ENCODE data around the gene NUDC. TPM values are rescaled to one million over a fixed set of nuclear protein-coding genes. Genes with fewer than 3 reads are reported as not detected.

The NUDC gene
- total and polyA plus RNA-seq, 2 of the 13 experiments (the other 11 are each of a cell fraction or from before 2014, with no cell fraction given) = 34.7 to 104 TPM

DNA sequence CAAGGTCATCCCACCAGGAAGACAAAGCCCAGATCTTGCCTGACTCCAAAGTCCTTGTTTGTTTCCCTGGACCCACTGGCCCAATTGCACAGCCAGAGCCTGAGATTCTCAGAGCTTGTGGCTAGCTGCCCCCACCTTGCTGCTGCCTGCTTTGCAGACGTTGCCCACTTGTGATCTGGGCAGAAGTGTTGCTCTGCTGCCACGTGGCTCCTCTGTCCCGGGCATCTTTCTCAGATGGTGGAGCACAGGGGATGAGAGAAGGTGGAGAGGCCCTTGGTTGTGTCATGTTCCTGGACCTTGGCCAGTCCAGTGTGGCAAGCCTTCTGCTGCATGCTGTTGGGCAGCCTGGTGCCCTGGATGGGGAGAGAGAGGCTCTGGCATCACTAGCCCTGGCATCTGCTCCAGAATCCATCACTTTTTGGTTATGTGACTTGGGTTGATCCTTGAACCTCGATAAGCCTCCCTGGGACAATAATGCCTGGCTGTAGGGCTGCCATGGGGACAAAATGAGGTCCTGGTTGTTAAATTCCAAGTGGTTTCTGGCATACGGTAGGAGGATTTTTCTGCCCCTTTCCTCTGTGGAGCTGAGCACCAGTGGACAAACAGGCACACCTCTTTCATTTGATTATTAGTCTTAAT is 6.2 kb upstream of the NUDC start (continued):
- TF ChIP-seq, protein P1, sequence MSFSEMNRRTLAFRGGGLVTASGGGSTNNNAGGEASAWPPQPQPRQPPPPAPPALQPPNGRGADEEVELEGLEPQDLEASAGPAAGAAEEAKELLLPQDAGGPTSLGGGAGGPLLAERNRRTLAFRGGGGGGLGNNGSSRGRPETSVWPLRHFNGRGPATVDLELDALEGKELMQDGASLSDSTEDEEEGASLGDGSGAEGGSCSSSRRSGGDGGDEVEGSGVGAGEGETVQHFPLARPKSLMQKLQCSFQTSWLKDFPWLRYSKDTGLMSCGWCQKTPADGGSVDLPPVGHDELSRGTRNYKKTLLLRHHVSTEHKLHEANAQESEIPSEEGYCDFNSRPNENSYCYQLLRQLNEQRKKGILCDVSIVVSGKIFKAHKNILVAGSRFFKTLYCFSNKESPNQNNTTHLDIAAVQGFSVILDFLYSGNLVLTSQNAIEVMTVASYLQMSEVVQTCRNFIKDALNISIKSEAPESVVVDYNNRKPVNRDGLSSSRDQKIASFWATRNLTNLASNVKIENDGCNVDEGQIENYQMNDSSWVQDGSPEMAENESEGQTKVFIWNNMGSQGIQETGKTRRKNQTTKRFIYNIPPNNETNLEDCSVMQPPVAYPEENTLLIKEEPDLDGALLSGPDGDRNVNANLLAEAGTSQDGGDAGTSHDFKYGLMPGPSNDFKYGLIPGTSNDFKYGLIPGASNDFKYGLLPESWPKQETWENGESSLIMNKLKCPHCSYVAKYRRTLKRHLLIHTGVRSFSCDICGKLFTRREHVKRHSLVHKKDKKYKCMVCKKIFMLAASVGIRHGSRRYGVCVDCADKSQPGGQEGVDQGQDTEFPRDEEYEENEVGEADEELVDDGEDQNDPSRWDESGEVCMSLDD (CRISPR knock-in tag; IDR thresholded peaks at IDR 0.05; ENCODE audit: borderline replicate concordance) = no peak
- TF ChIP-seq JDP2 (CRISPR knock-in tag; IDR thresholded peaks at IDR 0.05; ENCODE audit: borderline replicate concordance) = no peak
- peak; percentile 81 for TF ChIP-seq MED1 (CRISPR knock-in tag; IDR thresholded peaks at IDR 0.05)
- TF ChIP-seq, protein P2, sequence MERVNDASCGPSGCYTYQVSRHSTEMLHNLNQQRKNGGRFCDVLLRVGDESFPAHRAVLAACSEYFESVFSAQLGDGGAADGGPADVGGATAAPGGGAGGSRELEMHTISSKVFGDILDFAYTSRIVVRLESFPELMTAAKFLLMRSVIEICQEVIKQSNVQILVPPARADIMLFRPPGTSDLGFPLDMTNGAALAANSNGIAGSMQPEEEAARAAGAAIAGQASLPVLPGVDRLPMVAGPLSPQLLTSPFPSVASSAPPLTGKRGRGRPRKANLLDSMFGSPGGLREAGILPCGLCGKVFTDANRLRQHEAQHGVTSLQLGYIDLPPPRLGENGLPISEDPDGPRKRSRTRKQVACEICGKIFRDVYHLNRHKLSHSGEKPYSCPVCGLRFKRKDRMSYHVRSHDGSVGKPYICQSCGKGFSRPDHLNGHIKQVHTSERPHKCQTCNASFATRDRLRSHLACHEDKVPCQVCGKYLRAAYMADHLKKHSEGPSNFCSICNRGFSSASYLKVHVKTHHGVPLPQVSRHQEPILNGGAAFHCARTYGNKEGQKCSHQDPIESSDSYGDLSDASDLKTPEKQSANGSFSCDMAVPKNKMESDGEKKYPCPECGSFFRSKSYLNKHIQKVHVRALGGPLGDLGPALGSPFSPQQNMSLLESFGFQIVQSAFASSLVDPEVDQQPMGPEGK (CRISPR knock-in tag; IDR thresholded peaks at IDR 0.05) = peak; percentile 74
- TF ChIP-seq, protein P3, sequence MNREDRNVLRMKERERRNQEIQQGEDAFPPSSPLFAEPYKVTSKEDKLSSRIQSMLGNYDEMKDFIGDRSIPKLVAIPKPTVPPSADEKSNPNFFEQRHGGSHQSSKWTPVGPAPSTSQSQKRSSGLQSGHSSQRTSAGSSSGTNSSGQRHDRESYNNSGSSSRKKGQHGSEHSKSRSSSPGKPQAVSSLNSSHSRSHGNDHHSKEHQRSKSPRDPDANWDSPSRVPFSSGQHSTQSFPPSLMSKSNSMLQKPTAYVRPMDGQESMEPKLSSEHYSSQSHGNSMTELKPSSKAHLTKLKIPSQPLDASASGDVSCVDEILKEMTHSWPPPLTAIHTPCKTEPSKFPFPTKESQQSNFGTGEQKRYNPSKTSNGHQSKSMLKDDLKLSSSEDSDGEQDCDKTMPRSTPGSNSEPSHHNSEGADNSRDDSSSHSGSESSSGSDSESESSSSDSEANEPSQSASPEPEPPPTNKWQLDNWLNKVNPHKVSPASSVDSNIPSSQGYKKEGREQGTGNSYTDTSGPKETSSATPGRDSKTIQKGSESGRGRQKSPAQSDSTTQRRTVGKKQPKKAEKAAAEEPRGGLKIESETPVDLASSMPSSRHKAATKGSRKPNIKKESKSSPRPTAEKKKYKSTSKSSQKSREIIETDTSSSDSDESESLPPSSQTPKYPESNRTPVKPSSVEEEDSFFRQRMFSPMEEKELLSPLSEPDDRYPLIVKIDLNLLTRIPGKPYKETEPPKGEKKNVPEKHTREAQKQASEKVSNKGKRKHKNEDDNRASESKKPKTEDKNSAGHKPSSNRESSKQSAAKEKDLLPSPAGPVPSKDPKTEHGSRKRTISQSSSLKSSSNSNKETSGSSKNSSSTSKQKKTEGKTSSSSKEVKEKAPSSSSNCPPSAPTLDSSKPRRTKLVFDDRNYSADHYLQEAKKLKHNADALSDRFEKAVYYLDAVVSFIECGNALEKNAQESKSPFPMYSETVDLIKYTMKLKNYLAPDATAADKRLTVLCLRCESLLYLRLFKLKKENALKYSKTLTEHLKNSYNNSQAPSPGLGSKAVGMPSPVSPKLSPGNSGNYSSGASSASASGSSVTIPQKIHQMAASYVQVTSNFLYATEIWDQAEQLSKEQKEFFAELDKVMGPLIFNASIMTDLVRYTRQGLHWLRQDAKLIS (CRISPR knock-in tag; IDR thresholded peaks at IDR 0.05) = no peak
- no peak for TF ChIP-seq FOXA1 (IDR thresholded peaks at IDR 0.05)
- TF ChIP-seq FOXA1 (CRISPR knock-in tag; IDR thresholded peaks at IDR 0.05) = peak; percentile 70
- TF ChIP-seq ADNP (CRISPR knock-in tag; IDR thresholded peaks at IDR 0.05) = peak; percentile 64; the same call in 1 of the 2 replicates
- peak in 1 of 2 experiments; percentile 54; a peak in 2 of 4 replicates for TF ChIP-seq EP300 (IDR thresholded peaks at IDR 0.05; ENCODE audit: low read depth in 2 of 2, low read length in 2 of 2)
- no peak; the same call in 1 of the 2 replicates for TF ChIP-seq EP300 (CRISPR knock-in tag; IDR thresholded peaks at IDR 0.05; ENCODE audit: borderline replicate concordance)
- TF ChIP-seq PITX1 (CRISPR knock-in tag; IDR thresholded peaks at IDR 0.05) = peak; percentile 50; the same call in 1 of the 2 replicates
- TF ChIP-seq, protein P4, sequence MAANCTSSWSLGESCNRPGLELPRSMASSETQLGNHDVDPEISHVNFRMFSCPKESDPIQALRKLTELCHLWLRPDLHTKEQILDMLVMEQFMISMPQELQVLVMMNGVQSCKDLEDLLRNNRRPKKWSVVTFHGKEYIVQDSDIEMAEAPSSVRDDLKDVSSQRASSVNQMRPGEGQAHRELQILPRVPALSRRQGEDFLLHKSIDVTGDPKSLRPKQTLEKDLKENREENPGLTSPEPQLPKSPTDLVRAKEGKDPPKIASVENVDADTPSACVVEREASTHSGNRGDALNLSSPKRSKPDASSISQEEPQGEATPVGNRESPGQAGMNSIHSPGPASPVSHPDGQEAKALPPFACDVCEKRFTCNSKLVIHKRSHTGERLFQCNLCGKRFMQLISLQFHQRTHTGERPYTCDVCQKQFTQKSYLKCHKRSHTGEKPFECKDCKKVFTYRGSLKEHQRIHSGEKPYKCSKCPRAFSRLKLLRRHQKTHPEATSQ (CRISPR knock-in tag; IDR thresholded peaks at IDR 0.05; ENCODE audit: borderline replicate concordance) = no peak
- no peak for TF ChIP-seq ZNF207 (IDR thresholded peaks at IDR 0.05; ENCODE audit: borderline replicate concordance)
- no peak for TF ChIP-seq NONO (IDR thresholded peaks at IDR 0.05)
- 0 out of 2 replicates have a peak, but pooled peaks have one; percentile 42 for TF ChIP-seq NONO (CRISPR knock-in tag; conservative IDR thresholded peaks at IDR 0.05)
- 0 out of 2 replicates have a peak, but pooled peaks have one; percentile 26 for TF ChIP-seq GABPB1 (CRISPR knock-in tag; IDR thresholded peaks at IDR 0.05)
- TF ChIP-seq ZNF768 (CRISPR knock-in tag; IDR thresholded peaks at IDR 0.05) = peak; percentile 35
- peak; percentile 67; the same call in 1 of the 2 replicates for TF ChIP-seq NFKB2 (CRISPR knock-in tag; IDR thresholded peaks at IDR 0.05; ENCODE audit: borderline replicate concordance)
- peak; percentile 92 for TF ChIP-seq HNF4A (CRISPR knock-in tag; IDR thresholded peaks at IDR 0.05)

Data from HepG2 (cell line).